Measurements from ENCODE around the gene SGK1.

The SGK1 gene

GRCh38 chr6:134174672-134175531 is 143.0 kb downstream of the SGK1 start:
- in situ Hi-C loops (cut with HindIII; ENCODE audit: low sequenced_read_pairs), result no loop called here
- no peak for TF ChIP-seq CTCF (IDR thresholded peaks at IDR 0.05; ENCODE audit: low read depth, low read length, missing control alignments)
- DNase-seq (ENCODE audit: low read depth), result peak; percentile 76
- peak overlapping the region; percentile 98 for H3K4me3 ChIP-seq (ENCODE audit: low read depth, low read length)

- peak overlapping the region; percentile 98 for H3K4me3 ChIP-seq (ENCODE audit: low read depth, low read length)
- in situ Hi-C loops (cut with HindIII; ENCODE audit: low sequenced_read_pairs), result no loop called here
- peak; percentile 77 for DNase-seq (ENCODE audit: low read depth)
- TF ChIP-seq CTCF (IDR thresholded peaks at IDR 0.05; ENCODE audit: low read depth, low read length, missing control alignments), result peak; percentile 69
Measured at GRCh38 chr6:134173936-134174671, 143.8 kb downstream of the SGK1 start.

GRCh38 chr6:134173366-134173725 is 144.6 kb downstream of the SGK1 start:
- DNase-seq (ENCODE audit: low read depth), result no peak
- in situ Hi-C loops (cut with HindIII; ENCODE audit: low sequenced_read_pairs), result no loop called here
- no peak for TF ChIP-seq CTCF (IDR thresholded peaks at IDR 0.05; ENCODE audit: low read depth, low read length, missing control alignments)
- peak overlapping the region; percentile 98 for H3K4me3 ChIP-seq (ENCODE audit: low read depth, low read length)

GRCh38 chr6:134172706-134173365 is 145.1 kb downstream of the SGK1 start:
- TF ChIP-seq CTCF (IDR thresholded peaks at IDR 0.05; ENCODE audit: low read depth, low read length, missing control alignments), result no peak

GRCh38 chr6:134172020-134172705 is 145.7 kb downstream of the SGK1 start:
- no peak for DNase-seq (ENCODE audit: low read depth)
- TF ChIP-seq CTCF (IDR thresholded peaks at IDR 0.05; ENCODE audit: low read depth, low read length, missing control alignments), result no peak
- in situ Hi-C loops (cut with HindIII; ENCODE audit: low sequenced_read_pairs), result no loop called here
- H3K4me3 ChIP-seq (ENCODE audit: low read depth, low read length), result peak overlapping the region; percentile 98

More at GRCh38 chr6:134172706-134173365, 145.1 kb downstream of the SGK1 start:
- H3K4me3 ChIP-seq (ENCODE audit: low read depth, low read length), result peak overlapping the region; percentile 98
- in situ Hi-C loops (cut with HindIII; ENCODE audit: low sequenced_read_pairs), result no loop called here
- DNase-seq (ENCODE audit: low read depth), result no peak

GRCh38 chr6:134171517-134171916 is 146.4 kb downstream of the SGK1 start:
- TF ChIP-seq CTCF (IDR thresholded peaks at IDR 0.05; ENCODE audit: low read depth, low read length, missing control alignments), result no peak
- in situ Hi-C loops (cut with HindIII; ENCODE audit: low sequenced_read_pairs), result no loop called here
- peak overlapping the region; percentile 98 for H3K4me3 ChIP-seq (ENCODE audit: low read depth, low read length)
- no peak for DNase-seq (ENCODE audit: low read depth)
